Retina (tissue), 1 donor: ENCODE measurements around the gene POMGNT1.

ENCODE experiments used
- DNase-seq: peaks from one replicate; pipeline ENCODE4 v3.0.0-alpha.2; 2016

POMGNT1 gene

DNA sequence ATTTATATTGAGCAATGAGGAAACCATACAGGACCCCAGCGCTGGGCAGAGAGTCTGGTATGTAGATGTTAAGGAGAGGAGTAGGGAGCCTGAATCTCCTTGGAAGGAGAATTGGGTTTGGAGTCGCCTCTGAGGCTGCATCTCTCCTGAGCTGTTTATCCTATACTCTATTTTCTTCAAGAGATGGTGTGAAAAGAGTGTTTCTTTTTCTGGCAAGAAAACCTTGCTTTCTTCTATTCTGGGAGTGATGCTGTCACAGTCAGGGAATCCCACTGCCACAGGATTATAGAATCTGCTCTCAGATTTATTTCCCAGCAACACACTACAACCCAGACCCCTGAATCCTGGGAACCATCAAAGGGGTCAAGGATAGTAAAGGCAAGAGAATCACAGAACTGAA lies 8.2 kb upstream of the POMGNT1 start:
- DNase-seq = no peak

DNA sequence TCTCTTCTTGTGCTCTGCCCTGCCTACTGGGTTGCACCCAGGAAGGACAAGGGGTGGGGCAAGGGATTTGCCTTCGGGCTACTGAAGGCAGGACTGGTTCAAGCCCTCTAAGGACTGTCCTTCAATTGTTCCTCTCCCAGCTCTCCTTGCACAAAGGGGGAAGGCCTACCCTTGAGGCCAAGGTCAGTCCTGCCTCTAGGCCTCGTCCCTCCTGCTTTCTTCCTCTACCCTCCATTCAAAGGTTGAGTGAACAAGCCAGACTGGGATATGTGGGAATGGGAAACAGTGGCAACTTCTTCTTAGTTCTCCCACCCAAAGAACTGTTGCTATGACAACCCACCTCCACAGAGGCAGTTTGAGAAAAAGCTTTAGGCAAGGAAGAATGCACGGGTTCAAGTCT lies 7.6 kb upstream of the POMGNT1 start:
- DNase-seq = no peak

DNA sequence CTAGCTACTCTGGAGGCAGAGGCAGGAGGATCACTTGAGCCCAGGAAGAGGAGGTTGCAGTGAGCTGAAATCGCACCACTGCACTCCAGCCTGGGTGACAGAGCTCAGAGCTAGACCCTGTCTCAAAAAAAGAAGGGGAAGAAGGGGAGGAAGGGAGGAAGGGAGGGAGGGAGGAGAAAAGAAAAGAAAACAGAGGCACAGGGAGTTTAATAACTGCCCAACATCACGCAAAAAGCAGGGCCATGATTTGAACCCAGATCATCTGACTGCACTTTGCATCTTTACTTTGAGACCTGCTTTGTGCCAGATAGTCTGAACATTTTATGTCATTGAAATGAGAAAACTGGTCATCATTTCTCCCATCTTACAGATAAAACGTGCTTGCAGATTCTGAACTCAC lies 6.9 kb upstream of the POMGNT1 start:
- no peak for DNase-seq

- DNase-seq = no peak
Measured at GRCh38 chr1:46204406-46204742, 6.1 kb upstream of the POMGNT1 start.

DNA sequence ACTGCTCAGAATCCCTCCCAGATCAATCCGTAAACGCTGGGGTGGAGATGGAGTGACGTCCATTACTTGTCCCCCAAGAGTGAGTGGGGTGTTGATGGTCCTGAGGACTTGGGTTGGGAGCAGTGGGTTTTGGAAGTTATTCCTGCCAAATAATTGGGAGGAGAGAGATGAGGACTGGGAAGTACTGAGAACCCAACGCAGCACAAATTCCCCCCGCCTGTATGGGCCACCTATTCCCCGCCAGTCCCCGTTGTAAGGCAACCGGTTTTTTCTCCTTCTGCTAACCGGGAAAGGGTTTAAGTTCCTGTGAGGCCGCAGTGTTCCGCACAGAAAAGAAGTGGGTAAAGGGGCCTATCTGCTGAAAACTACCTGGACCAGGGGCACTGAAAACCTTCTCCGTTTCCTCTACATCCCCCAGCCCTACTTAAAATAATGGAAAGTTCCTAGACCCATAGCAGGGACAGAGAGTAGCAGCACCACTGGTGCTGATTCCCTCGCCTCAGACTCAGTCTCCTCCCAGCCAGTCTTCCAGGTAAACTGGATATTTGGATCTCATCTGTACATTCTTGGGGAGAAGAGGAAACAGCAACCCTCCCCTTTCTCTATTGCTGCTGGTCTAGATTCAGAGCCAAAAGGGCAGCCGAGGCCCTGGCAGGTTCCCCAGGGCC lies 5.6 kb upstream of the POMGNT1 start:
- no peak for DNase-seq

- DNase-seq = no peak
Measured at GRCh38 chr1:46199233-46199749, 1.1 kb upstream of the POMGNT1 start.

DNA sequence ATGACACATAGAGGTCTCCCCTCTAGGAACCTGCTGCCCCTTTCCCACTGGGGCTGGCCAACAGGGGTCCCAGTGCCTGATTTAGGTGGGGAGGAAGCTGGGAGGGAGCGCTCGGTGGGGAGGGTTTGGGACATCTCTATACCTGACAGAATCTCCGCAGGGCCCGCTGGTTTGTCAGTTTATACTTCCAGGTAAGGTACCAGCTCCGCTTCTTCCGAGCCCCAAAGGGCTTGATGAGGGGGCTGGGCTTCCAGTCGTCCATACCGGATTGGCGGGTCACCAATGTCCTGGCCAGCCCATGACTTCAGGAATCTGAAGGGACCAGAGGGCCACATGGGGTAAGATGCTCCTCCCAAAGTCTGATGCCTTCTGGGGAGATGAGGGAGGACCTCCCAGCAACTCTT lies 672 bp downstream of the POMGNT1 start:
- no peak for DNase-seq

GRCh38 chr1:46196609-46197008 lies 1.6 kb downstream of the POMGNT1 start:
- DNase-seq = no peak

DNA sequence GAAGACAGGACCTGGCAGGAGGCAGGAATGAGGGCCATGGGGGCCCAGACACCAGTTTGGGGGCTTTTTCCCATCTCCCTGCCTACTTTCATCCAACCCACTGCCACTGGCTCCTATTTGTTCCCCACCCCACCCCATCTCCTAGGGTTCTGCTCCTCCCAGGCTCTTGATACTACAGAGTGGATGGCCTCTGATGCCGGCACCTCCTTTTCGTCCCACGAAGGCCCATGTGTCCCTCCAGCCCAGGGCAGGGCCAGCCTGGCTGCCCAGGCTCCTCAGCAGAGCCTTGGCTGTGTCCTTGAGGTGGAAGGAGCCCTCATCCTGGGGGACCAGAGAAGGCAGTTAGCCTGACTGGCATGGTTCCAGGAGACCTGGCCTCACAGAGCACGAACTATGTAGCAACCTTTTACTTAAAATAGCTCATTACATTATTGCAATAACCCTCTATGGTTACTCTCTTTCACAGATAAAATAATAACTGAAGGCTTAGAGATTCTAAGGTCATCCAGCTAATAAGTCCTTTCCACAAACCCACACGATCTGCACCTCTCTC lies 3.5 kb downstream of the POMGNT1 start:
- no peak for DNase-seq

GRCh38 chr1:46193984-46194570 lies 4.2 kb downstream of the POMGNT1 start:
- no peak for DNase-seq

- DNase-seq = no peak
Measured at GRCh38 chr1:46193285-46193684, 4.9 kb downstream of the POMGNT1 start.

GRCh38 chr1:46192171-46192570 lies 6.1 kb downstream of the POMGNT1 start:
- no peak for DNase-seq

GRCh38 chr1:46191033-46191701 lies 7.1 kb downstream of the POMGNT1 start:
- no peak for DNase-seq

GRCh38 chr1:46190539-46190938 lies 7.7 kb downstream of the POMGNT1 start:
- DNase-seq = no peak

GRCh38 chr1:46188295-46189030 lies 9.8 kb downstream of the POMGNT1 start:
- DNase-seq = no peak

GRCh38 chr1:46187106-46187869 lies 10.9 kb downstream of the POMGNT1 start:
- DNase-seq = no peak

DNA sequence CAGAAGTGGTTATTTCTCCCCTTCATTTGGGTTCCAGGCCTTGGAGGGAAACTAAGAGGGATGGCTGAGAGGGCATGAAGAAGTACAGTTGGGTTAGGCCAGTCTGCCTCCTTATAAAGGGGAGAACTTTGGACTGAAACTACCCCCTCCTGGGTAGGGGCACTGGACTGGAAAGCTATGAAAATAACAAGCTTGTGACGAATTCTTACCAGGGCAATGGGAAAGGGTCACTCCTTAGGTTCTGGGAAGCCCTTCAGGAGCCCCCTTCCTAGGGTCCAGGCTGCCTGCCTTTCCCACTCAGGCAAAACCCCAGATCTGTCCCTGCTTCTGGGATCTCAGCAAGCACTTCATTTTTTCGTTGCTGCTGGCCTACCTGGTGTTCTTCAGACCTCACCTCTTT lies 12.2 kb downstream of the POMGNT1 start:
- DNase-seq = no peak

GRCh38 chr1:46184920-46185658 lies 13.1 kb downstream of the POMGNT1 start:
- DNase-seq = no peak

GRCh38 chr1:46183926-46184557 lies 14.2 kb downstream of the POMGNT1 start:
- no peak for DNase-seq

DNA sequence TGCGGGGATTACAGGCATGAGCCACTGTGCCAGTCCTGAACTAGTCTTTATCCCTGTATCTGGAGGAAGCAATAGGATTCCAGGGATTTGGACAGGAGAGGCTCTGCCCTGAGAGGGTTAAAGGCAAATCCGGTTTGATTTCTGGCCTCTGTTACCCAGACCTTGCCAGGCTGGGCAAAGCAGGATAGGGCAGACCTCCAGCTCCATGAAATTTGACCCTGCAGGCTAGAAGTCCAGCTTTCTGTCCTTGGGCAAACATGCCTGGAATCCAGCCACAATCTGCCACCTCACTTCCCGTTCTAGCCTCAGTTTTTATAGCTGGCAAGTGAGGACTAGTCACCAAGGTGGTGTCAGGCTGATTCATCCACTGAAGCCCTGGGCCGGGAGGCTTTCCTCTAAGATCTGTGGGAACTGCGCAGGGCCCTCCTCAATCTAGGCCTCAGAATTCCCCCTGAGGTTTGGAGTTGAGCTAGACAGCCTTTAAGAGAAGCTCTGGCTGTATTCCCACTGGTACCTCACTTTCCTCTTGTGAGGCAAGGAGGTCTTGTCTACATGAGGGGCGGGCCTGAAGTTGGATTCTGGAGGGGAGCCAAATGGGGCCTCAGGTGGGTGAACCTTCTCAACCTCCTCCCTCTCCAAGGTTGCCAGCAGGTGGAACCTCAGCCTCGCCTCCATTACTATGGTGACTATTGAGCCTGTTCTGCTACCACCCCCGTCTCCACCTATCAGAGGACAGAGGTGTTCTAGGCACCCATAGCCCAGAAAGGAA lies 15.0 kb downstream of the POMGNT1 start:
- no peak for DNase-seq
